ENCODE data around the gene PRKD3.
"Not testable (repeated sequence)": the region's sequence is repeated elsewhere in the genome, so short reads cannot be mapped to it uniquely, and the experiment has no call there.

The PRKD3 gene

GRCh38 chr2:37306024-37306423 is 18.6 kb downstream of the PRKD3 start:
- DNase-seq = no peak

- DNase-seq = no peak
These were observed 21.9 kb downstream of the PRKD3 start for GRCh38 chr2:37302701-37303252.

GRCh38 chr2:37301408-37301807 is 23.2 kb downstream of the PRKD3 start:
- DNase-seq = peak; percentile 33

DNA sequence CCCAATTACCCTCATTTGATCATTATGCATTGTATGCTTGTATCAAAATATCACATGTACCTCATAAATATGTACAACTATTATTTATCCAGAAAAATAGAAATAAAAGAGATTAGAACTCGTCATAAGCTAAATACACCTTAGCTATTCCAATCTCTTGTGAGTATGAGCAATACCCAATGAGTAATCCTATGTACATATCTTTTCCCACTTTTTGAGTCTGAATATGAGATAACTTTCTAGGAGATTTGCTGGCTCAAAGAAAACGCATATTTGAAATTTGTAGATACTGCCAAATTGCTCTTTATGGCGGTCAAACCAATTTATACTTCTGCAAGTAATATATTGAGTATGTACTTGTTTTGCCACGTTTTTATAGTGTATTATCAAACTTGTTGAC is 24.1 kb downstream of the PRKD3 start:
- DNase-seq = peak; percentile 54

DNA sequence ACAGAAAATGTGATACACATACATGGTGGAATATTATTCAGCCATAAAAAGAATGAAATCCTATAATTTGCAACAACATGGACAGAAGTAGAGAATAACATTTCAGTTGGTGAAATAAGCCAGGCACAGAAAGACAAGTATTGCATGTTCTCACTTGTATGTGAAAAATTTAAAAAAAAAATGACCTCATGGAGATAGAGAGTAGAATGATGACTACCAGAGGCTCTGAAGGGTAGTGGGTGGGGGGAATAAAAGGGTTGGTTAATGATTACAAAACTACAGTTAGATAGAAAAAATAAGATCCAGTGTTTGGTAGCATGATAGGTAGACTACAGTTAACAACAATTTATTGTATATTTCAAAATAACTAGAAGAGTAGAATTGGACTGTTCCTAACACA is 24.5 kb downstream of the PRKD3 start:
- peak; percentile 33 for DNase-seq

DNA sequence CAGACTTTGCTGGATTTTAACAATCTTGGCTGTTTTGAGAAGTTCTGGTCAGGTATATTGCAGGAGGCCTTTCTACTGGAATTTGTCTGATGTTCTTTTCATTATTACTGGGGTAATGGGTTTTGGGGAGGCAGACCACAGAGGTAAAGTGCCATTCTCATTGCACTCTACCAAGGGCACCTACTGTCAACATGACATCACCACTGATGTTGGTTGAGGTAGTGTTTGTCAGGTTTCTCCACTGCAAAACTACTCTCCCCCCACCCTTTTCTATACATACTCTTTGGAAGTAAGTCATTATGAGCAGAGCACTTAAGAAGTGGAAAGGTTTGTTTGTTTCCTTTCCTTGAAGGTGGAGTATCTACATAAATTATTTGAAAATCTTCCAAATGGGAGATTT is 27.0 kb downstream of the PRKD3 start:
- DNase-seq = no peak

DNA sequence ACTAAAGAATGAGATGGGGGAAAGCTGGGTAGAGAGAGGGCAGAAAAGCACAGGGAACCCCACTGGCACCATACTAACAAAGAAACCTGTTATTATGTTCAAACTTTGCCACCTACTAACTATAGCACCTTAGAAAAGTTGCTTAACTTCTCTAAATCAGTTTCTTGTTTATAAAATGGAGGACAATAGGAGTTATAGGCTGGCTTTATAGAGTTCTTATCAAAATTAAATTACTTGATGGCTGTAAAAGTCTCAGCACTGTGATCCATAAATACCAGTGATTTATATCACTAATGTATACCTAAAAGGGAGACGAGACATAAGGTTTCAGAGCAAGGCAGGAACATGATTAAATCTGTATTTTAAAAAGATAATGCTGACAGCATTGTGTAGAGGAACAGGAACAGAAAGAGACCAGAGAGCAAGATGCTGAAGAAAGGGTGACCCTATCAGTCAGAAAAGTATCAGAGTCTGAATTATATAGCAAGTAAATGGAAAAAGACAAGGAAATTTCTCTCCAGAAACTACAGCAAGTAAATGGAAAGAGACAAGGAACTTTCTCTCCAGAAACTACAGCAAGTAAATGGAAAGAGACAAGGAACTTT is 29.1 kb downstream of the PRKD3 start:
- no peak for DNase-seq

DNA sequence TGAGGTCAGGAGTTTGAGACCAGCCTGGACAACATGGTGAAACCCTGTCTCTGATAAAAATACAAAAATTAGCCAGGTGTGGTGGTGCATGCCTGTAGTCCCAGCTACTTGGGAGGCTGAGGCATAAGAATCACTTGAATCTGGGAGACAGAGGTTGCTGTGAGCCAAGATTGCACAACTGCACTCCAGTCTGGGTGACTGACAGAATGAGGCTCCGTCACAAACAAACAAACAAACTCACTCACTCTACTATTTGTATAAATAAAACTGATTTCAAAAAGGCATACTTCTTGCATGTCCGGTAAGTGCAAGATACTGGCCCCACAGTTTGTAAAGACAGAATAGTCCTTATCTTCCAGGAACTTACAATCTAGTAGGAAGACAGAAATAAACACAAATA is 29.8 kb downstream of the PRKD3 start:
- not testable (repeated sequence) for DNase-seq

DNA sequence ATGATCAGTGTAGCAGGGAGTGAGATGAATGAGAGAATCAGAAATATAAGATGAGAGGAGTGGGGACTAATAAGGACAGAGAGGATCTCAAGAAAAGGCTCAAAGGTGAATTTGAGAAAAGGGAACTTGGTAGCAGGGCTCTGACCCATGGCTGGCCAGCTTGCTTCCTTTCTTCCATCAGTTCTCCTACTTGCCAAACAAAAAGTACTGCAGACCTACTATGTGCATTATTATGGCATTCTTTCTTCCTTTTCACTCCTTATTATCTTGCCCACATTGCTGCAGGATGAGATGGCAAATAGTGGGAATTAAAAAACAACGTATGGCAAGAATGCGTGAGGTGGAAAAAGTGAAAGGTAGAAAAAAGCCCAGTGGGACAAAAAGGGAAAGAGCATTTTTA is 33.0 kb downstream of the PRKD3 start:
- no peak for DNase-seq

DNA sequence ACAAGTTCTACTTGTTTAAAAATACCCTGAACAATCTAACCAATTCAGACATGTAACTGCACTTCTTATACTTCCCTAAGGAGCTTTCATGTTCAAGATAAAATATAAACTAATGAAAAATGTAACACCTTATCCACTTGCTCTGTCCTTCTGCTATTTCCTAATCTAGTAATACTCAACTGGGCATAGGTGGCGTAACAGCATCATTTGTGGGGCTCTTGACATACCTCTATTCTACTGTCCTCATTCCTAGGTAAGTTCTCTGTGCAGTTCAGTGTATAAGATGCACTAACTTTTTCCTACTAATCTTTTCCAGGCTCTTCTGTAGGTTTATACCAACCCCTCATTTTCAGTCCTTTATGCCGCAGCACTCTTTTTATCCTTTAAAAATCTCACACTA is 36.7 kb downstream of the PRKD3 start:
- DNase-seq = no peak

DNA sequence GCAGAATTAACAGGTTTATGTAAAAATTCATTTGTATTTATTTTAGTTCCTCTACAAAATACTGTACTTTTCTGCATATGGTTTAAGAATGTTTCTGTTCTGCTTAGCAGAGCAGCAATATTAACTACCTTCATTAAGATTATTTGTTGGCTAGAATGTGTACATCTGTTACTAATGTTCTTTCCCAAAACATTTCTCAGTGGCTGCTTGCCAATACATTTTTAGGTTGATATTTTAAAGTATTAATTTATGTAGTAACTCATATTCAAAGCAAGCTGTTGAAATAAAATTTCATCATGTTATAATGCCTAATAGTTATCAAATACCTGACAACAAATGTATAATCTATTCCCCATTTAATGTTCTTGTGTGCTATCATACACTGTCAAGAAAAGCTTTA is 40.3 kb downstream of the PRKD3 start:
- DNase-seq = no peak

DNA sequence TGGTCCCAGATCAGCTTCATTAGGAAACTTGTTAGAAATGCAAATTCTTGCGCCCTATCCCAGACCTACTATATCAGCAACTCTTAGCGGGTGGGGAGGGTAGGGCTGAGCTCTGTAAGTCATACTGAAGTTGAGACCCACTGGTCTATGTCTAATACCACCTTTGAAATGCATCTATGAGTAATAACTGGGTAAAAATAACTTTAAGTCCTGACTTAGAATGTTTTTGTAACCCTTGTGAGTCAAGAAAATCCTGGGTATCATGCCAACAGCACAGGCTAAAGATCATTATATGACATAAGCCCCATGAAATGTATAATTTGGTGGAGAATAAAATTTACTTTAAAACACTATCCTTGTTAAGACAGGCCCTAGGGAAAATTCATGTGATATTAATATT is 41.4 kb downstream of the PRKD3 start:
- peak; percentile 72 for DNase-seq

DNA sequence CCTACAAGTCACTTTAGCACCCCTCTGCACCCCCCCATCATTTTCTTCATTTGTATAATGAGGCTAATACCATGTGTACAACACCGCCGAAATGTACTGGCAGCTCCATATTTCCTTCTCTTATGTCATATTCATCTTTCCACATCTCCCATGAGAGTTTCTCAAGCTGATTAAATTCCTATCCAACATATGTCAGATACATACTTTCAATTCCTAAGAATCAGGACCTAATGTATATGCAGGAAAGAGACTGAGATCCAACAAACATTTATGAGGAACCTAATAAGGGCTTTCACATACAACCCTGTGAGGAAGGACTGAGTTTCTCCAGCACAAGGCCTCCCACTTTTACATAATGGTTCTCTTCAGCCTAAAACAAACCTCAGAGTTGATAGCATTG is 41.9 kb downstream of the PRKD3 start:
- peak; percentile 58 for DNase-seq

DNA sequence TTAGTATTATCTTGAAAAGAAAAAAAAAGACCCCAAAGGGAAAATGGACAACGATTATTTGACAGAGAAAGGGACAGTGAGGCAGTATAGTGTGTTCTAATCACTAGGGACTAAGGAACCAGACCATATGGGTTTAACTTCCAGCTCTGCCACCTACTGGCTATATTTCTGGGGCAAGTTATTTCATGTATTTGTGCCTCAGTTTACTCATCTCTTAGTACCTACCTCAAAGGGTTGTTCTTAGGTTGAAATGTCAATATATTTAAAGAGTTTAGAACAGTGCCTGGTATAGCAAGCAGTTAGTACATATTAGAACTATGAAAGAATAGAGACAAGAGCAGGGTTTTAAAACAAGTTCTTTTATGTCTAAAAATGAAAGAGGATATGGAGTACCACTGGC is 42.7 kb downstream of the PRKD3 start:
- DNase-seq = no peak

DNA sequence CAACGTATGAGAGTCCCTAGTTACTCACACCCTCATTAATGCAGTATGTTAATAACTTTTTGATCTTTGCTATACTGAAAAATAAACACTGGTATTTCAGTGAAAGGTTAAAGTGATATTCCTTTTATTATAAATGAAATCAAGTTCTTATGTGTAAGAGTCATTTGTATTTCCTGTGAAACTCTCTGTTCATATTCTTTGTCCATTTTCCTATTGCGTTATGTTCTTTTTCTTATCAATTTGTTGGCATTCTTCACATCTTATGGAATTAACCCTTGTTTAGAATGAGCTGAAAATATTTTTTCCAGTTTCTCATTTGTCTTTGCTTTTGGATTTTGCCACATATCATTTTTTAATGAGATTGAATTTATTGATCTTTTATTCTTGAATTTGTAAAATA is 48.3 kb downstream of the PRKD3 start:
- DNase-seq = no peak
